Stimulated activated CD4-positive, alpha-beta T cell treated with anti-CD3 and anti-CD28 coated beads, Interleukin-12 subunit alpha, Interleukin-12 subunit beta, amount 100 ng/mL, for 4 hours (primary cell): ENCODE measurements around the gene AARSD1.
"Not testable (repeated sequence)": the region's sequence is repeated elsewhere in the genome, so short reads cannot be mapped to it uniquely, and the experiment has no call there.

Experiments used
- DNase-seq: peaks from one replicate; pipeline ENCODE4 v3.0.0-alpha.2; 2020

Gene AARSD1

DNA sequence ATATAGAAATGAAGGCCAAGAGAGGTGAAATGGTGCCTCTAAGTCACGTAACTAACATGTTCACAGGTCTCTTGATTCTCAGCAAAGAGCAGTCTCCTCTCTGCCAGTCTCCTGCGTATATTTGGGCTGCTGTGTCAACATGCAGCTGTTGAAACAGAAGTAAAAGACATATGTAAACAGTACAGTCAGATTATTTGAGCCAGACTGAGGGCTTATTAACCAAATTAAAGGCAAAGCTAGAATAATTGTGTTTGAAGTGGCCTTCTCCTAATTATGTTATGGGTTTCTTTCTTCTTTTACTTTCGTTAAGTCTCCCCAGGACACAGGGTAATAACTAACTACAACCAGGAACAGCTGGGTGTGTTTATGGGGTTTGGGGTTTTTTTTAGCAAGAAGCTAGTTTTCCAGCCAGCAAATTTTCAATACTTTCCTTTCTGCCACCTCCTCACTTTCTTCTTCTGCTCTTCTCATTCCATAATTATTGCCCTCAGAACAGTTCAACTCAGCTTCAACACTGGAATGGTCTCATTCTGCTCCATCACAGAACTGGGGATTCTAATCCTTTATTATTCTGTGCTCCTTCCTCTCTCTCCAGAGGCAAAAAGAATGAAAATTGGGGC lies 45.2 kb downstream of the AARSD1 start:
- no peak for DNase-seq

DNA sequence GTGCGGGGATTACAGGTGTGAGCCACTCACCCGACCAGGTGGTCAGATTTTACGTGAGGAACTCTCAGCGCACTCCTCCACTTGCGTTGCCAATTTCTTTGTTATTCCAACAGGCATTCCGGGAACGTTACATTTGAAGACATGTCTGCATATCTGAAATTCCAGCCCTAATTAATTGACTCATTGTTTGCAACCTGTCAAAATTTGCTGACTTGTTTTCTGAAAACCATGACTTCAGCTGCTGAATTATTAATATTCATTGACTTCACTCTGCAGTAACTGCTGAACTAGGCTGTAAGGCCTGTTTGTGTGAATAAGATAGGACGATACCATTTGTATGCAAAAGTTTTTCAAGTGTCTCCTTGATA lies 47.0 kb downstream of the AARSD1 start:
- DNase-seq = no peak

DNA sequence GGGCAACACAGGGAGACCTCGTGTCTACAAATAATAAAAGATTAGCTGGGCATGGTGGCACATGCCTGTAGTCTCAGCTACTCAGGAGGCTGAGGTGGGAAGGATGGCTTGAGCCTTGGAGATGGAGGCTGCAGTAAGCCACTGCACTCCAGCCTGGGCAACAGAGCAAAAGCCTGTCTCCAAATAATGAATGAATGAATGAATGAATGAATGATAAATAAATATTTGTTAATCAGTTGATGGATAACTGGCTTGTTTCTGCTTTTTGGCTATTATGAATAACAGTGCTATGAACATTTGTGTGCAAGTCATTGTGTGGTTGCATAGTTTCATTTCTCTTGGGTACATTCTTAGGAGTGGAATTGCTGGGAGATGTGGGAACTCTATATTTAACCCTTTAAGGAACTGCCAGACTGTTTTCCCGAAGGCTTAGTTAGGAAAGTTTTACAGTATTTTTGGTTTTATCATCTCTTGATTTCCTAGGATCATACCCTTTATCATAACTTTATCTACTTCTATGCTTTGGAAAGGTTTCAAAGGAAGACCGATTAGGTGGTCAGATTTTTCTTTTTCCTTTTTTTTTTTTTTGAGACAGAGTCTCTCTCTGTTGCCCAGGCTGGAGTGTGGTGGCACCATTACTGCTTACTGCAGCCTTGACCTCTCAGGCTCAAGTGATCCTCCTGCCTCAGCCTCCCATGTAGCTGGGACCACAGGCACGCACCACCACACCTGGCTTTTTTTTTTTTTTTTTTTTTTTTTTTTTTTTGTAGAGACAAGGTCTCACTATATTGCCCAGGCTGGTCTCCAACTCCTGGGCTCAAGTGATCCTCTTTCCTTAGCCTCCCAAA lies 47.6 kb downstream of the AARSD1 start:
- not testable (repeated sequence) for DNase-seq

DNA sequence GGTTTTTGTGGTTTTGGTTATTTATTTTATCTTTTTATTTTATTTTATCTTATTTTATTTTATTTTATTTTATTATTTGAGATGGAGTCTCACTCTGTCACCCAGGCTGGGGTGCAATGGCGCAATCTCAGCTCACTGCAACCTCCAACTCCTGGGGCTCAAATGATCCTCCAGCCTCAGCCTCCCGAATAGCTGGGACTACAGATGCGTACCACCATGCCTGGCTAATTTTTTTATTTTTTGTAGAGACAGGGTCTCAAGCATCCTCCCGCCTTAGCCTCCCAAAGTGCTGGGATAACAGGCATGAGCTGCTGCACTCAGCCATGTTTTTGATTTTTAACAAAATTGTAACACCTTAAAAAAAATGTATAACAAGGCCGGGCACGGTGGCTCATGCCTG lies 49.0 kb downstream of the AARSD1 start:
- not testable (repeated sequence) for DNase-seq

DNA sequence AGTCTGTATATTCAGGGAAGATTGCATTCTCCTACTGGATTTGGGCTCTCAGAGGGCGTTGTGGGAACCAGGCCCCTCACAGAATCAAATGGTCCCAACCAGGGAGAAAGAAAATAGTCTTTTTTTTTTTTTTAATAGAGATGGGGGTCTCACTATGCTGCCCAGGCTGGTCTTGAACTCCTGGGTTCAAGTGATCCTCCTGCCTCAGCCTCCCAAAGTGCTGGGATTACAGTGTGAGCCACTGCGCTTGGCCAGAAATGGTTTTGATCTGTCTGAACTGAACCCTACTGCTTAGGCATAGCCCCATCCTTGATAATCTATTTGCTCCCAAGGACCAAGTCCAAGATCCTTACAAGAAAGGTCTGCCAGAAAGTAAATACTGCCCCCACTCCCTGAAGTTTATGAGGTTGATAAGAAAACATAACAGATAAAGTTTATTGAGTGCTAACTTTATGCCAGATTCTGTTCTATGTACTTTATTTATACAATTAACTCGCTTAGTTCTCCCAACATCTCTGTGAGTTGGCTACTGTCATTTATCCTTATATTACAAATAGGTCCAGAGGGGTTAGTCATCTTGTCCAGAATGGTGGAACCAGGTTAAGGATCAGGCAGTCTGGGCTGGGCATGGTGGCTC lies 50.2 kb downstream of the AARSD1 start:
- DNase-seq = no peak

DNA sequence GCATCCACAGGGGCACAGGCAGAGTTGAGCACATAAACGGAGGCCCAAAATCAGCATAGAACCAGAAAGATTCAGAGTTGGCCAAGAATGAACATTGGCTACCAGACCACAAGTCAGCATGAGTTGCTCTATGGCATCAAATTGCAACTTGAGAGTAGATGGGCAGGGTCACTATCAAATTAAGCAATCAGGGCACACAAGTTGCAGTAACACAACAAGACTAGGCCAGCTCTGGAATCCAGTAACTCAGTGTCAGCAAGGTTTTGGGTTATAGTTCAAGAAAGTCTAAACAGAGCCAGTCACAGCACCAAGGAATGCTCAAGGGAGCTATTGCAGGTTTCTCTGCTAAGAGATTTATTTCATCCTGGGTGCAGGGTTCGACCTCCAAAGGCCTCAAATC lies 50.7 kb downstream of the AARSD1 start:
- DNase-seq = no peak

DNA sequence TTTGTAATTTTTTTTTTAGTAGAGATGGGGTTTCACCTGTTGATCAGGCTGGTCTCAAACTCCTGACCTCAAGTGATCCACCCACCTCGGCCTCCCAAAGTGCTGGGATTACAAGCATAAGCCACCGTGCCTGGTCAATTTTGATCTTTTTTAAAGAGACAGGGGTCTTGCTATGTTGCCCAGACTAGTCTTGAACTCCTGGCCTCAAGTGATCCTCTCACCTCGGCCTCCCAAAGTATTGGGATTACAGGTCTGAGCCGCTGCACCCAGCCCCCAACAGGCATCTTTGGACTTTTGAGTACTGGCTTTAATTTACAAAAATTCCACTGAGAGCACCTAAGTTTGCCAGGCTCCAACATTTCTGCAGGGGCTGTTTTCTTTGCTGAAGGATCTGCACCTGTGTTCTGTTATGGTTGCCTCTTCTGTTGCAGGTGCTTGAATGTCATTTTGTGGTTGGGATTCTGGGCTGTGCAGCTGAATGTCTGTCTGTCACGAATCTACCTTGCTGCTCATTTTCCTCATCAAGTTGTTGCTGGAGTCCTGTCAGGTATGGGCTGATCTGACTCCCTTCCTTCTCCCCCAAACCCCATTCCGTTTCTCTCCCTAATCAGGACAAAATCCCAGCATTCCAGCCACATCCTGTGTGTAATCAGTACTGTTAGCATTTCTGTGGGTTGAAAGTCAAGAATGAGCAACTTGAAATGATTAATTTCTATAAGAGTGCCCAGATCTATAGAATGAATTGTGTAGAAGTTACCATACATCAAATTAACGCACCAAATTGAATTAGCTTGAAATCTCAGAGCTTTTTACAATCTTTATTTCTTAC lies 55.2 kb downstream of the AARSD1 start:
- DNase-seq = no peak

DNA sequence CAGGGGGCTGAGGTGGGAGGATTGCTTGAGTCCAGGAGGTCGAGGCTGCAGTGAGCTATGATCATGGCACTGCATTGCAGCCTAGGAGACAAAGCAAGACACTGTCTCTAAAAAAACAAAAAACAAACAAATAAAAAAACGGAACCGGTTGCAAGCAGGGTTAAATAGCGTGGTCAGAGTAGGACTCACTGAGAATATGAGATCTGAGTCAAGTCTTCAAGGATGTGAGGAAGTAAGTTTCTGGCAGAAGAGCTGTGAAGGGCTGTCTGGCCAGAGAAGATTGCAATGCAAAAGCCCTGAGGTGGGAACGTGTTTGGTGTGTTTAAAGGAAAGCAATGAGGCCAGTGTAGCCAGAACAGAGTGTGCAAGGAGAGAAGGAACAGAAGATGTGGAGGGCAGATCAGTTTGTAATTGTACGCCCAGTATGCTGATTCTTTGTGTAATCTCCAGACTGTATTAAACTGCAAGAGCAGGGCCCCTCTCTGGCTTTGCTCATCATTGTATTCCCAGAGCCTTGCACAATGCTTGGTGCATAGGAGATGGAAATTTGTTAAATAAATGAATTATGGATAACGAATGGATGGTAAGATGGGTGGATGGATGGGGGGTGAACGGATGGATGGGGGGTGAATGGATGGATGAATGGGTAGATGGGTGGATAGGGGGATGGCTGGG lies 57.3 kb downstream of the AARSD1 start:
- DNase-seq = no peak

DNA sequence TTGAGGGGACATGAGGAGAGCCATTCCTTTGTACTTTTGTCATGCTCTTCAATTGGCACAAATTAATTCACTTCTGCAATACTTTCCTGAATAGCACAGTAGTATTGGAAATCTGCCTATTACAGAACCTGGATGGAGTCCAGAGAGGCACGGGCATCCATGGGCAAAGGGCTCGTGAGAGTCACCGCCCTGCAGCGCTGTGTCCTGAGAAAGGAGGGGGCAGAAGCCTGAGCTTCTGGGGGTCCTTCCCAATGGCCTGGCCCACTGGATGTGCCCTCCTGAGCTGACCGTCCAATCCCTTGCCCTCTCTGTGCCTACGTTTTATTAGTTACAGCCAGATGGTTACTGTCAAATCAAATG lies 60.2 kb downstream of the AARSD1 start:
- no peak for DNase-seq

DNA sequence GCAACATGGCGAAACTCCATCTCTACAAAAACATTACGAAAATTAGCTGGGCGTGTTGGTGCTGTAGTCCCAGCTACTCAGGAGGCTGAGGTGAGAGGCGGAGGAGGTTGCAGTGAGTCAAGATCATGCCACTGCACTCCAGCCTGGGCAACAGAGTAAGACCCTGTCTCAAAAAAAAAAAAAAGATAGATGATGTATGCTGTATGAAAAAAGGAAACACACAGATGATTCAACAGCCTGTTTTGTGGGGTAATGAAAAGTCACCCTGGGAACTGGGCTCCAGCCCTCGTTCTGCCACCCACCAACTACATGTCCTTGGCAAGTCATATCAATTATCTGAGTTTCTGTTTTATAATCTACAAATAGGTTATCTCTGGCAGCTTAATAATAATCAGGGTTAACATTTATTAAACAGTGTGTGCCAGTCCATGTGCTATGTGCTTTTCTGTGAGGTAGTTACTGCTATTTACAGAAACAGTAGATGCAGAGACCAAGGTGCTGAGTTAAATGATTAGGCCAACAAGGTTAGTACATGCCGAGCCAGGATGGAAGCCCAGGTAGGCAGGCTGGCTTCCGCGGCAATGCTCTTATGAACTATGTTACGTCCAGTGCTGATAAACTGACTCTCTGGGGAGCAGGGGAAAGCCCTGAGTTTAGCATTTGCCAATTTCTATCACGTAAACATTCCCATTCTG lies 62.6 kb downstream of the AARSD1 start:
- DNase-seq = no peak
